ENCODE measurements around the gene BAZ1B. TPM values are rescaled to one million over a fixed set of nuclear protein-coding genes. Genes with fewer than 3 reads are reported as not detected.

BAZ1B gene
- 66.6 and 80.3 TPM in 2 replicates for total RNA-seq

DNA sequence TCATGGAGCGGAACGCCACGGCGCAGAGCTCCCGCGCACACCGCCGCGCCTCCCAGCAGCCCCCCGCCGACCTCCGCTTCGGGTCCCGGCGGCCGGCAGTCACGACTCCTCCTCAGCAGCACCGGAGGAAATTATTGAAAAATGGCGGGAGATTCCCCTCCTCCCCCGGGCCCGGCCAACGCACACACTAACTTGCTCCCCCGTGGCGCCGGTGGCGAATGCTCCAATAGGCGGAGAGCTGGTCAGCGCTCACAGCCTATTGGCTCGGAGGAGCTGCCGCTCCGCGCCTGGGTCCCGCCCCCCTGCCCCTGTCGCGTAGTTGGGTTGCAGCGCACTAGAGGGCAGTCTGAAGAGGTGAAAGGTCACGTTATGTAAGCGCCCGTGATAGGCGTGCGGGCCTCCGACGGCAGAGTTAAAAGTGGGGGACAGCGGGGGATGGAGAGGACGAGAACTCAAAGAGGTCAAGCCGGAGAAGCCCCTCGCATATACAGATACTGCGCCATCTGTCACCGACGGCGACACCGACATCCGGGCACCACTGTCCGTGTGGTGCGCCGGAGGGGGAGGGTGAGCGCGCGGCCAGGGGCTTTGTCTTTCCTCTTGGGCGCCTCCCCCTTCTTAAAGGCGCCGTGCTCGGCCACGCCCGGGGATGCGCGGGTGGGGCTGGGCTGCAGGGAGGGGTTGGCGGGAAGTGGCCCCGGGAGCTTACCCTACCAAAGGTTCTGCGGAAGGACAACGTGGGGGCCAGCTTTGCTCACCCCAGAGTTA lies at the start of gene BAZ1B:
TSS of gene BAZ1B (minus strand) at position 189 of the 768 bp plus-strand sequence. CDS start 360 bp downstream, outside the sequence.

DNA sequence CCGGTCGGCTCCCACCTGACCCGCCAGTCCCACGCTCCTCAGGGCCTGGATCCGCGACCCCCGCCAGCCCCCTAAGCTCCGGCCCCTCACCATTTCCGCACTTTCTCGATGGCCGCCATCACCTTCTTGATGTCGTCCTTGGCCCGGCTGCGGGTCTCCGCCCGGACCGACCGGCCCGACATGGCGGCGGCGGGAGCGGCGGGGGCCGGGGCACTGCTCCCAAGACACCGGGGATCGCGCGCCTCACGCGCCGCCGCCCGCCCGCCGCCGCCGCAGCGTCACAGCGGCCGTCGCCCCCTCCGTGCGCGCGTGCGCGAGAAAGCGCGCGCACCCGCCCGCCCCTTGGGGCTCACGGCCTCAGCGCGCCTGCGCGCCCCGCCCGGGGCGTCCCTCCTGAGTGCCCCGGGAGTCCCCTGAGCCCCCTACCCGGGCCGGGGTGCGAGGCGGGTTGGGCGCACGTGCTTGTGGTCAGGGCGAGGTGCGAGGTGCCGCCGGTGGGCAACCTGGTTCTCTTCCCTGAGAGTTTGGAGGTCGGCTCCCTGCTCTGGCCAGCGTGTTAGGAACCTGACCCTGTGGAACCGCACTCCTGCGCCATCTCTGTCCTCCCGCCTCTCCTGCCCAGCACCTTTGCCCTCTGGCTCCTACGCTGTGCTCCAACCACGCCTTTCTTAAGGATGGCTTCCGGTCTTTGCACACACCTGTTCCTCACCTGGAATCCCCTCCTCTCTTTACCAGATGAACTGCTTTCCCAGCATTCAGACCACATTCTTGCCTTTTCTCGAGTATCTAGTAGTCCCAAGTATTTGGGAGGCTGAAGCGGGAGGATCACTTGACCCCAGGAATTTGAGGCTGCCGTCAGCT lies 35.5 kb upstream of the BAZ1B start, which contains the start of gene BCL7B:
TSS of gene BCL7B (minus strand) at position 294 of the 861 bp plus-strand sequence. CDS start at position 182, 112 bp downstream.

Other genes with a start within 250 kb of the BAZ1B start
- gene NSUN5, start 213.5 kb downstream of the BAZ1B start, total RNA-seq, result 18.0 and 24.3 TPM in 2 replicates
- gene TRIM50, start 194.2 kb downstream of the BAZ1B start, total RNA-seq, result not detected in 2 replicates
- under 0.01 TPM in 1 of 2 replicates, not detected in the other for gene FKBP6, start 194.1 kb downstream of the BAZ1B start, total RNA-seq
- gene FZD9, start 88.5 kb downstream of the BAZ1B start, total RNA-seq, result 0.44 and 0.75 TPM in 2 replicates
- 22.7 and 26.1 TPM in 2 replicates for gene BCL7B, start 35.4 kb upstream of the BAZ1B start, total RNA-seq
- 110 and 120 TPM in 2 replicates for gene TBL2, start 56.3 kb upstream of the BAZ1B start, total RNA-seq
- not detected in 2 replicates for gene MLXIPL, start 102.2 kb upstream of the BAZ1B start, total RNA-seq
- 3.3 and 9.2 TPM in 2 replicates for gene VPS37D, start 145.5 kb upstream of the BAZ1B start, total RNA-seq
- gene DNAJC30, start 161.2 kb upstream of the BAZ1B start, total RNA-seq, result 1.8 and 2.2 TPM in 2 replicates
- 47.5 and 66.5 TPM in 2 replicates for gene BUD23, start 161.3 kb upstream of the BAZ1B start, total RNA-seq
- 17.4 and 32.3 TPM in 2 replicates for gene STX1A, start 197.4 kb upstream of the BAZ1B start, total RNA-seq
- 17.0 and 37.1 TPM in 2 replicates for gene ABHD11, start 216.5 kb upstream of the BAZ1B start, total RNA-seq
- gene CLDN3, start 248.0 kb upstream of the BAZ1B start, total RNA-seq, result 0.12 and 0.44 TPM in 2 replicates